ENCODE measurements around the gene FGFR3.

DNA sequence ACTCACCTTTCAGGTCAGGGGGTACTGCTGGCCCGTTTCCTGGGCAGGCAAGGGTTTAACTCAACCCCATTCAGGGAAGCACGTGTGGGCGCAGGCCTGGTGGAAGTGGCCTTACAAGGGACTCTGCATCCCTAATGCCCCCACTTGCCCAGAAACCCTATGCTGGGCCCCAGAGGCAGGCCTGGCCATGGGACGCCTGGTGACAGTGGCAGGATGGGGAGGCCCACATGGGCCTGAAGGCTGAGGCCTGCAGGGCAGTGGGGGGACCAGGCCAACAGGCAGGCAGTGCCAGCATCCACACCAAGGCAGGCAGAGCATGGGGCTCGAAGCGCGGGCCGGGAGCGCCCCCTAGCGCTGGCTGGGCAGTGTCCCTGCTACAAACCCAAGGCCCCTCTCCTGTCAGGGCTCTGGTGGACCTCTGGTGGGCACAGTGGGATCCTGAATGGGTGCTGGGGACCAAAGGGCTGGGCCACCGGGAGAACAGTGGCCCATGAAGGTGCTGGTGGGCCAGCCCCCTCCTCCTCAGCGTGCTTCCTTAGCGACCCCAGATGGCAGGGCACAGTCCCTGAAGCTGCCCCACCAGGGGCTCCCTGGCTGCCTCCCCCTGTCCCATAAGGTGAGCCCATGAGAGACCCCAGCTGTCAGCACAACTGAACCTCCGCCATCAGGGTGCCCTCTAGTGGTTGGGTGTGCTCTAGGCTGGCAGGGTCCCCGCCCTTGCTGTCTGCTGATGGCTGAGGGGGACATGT, 16.8 kb downstream of the FGFR3 start:
- TF ChIP-seq, protein P1, sequence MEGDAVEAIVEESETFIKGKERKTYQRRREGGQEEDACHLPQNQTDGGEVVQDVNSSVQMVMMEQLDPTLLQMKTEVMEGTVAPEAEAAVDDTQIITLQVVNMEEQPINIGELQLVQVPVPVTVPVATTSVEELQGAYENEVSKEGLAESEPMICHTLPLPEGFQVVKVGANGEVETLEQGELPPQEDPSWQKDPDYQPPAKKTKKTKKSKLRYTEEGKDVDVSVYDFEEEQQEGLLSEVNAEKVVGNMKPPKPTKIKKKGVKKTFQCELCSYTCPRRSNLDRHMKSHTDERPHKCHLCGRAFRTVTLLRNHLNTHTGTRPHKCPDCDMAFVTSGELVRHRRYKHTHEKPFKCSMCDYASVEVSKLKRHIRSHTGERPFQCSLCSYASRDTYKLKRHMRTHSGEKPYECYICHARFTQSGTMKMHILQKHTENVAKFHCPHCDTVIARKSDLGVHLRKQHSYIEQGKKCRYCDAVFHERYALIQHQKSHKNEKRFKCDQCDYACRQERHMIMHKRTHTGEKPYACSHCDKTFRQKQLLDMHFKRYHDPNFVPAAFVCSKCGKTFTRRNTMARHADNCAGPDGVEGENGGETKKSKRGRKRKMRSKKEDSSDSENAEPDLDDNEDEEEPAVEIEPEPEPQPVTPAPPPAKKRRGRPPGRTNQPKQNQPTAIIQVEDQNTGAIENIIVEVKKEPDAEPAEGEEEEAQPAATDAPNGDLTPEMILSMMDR (IDR thresholded peaks at IDR 0.05; ENCODE audit: low read depth, low read length), result peak; percentile 98
- TF ChIP-seq MAX (IDR thresholded peaks at IDR 0.05; ENCODE audit: low read depth, low read length), result peak; percentile 69

Measured in NB4 (cell line).